HL-60 (cell line): ENCODE data around the gene CDKL1.

Experiments used
- DNase-seq, 2 experiments: peaks; one replicate each; pipeline ENCODE4 v3.0.0-alpha.2; 2010 to 2020; ENCODE audit warnings: low read depth in 1 of 2, low spot score in 1 of 2
- H3K27ac ChIP-seq: fragments of 250-450 bp; sonication (Bioruptor Pico); replicated peaks from 2 replicates; pipeline ENCODE4 v1.5.1; 2020; ENCODE audit warnings: mild to moderate bottlenecking, moderate library complexity
- H3K27me3 ChIP-seq: fragments of 250-450 bp; sonication (Bioruptor Pico); 2 replicates; pipeline ENCODE4 v1.5.1; 2021; ENCODE audit warnings: mild to moderate bottlenecking, moderate library complexity; ENCODE audit not compliant: insufficient read depth, poor library complexity, severe bottlenecking
- H3K4me3 ChIP-seq: replicated peaks from 2 replicates; pipeline ENCODE4 v1.5.1; 2011; ENCODE audit warnings: mild to moderate bottlenecking, control low read depth, low read length; ENCODE audit not compliant: insufficient read depth
- GABPA ChIP-seq: IDR thresholded peaks from 2 replicates; pipeline ENCODE4 v1.6.1; 2012; ENCODE audit warnings: low read depth
- POLR2AphosphoS5 ChIP-seq: IDR thresholded peaks from 2 replicates; pipeline ENCODE4 v1.6.1; 2012; ENCODE audit warnings: low read depth
- REST ChIP-seq: IDR thresholded peaks from 2 replicates; pipeline ENCODE4 v1.6.1; 2012; ENCODE audit warnings: low read depth; ENCODE audit not compliant: insufficient replicate concordance
- SPI1 ChIP-seq: IDR thresholded peaks from 2 replicates; pipeline ENCODE4 v1.6.1; 2012; ENCODE audit warnings: low read depth, mild to moderate bottlenecking, borderline replicate concordance
- TF ChIP-seq, protein P1 (sequence below): IDR thresholded peaks from one replicate; pipeline ENCODE4 v1.5.1; 2011; ENCODE audit warnings: low read length, control low read depth, inconsistent platforms; ENCODE audit not compliant: insufficient read depth

Gene CDKL1

GRCh38 chr14:50321009-50321660 lies 75.5 kb downstream of the CDKL1 start:
- peak; percentile 69 to 80 for DNase-seq
- TF ChIP-seq REST (no peak), SPI1 (no peak), POLR2AphosphoS5 (peak; percentile 35; the same call in 1 of the 2 replicates), GABPA (no peak)
- TF ChIP-seq, protein P1, sequence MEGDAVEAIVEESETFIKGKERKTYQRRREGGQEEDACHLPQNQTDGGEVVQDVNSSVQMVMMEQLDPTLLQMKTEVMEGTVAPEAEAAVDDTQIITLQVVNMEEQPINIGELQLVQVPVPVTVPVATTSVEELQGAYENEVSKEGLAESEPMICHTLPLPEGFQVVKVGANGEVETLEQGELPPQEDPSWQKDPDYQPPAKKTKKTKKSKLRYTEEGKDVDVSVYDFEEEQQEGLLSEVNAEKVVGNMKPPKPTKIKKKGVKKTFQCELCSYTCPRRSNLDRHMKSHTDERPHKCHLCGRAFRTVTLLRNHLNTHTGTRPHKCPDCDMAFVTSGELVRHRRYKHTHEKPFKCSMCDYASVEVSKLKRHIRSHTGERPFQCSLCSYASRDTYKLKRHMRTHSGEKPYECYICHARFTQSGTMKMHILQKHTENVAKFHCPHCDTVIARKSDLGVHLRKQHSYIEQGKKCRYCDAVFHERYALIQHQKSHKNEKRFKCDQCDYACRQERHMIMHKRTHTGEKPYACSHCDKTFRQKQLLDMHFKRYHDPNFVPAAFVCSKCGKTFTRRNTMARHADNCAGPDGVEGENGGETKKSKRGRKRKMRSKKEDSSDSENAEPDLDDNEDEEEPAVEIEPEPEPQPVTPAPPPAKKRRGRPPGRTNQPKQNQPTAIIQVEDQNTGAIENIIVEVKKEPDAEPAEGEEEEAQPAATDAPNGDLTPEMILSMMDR = peak; percentile 99
- Histone ChIP-seq H3K4me3 (no peak overlapping the region), H3K27me3 (no peaks in the 10 kb centered on the region), H3K27ac (peak overlapping the region; percentile 39)

- no peak for TF ChIP-seq SPI1
- no peak for TF ChIP-seq GABPA
- TF ChIP-seq REST = no peak
- no peak for TF ChIP-seq POLR2AphosphoS5
- TF ChIP-seq, protein P1 = no peak
- DNase-seq = no peak
- Histone ChIP-seq H3K27me3 (no peaks in the 10 kb centered on the region), H3K4me3 (no peak overlapping the region), H3K27ac (no peak overlapping the region)
These were observed 76.4 kb downstream of the CDKL1 start for GRCh38 chr14:50320283-50320682.

DNA sequence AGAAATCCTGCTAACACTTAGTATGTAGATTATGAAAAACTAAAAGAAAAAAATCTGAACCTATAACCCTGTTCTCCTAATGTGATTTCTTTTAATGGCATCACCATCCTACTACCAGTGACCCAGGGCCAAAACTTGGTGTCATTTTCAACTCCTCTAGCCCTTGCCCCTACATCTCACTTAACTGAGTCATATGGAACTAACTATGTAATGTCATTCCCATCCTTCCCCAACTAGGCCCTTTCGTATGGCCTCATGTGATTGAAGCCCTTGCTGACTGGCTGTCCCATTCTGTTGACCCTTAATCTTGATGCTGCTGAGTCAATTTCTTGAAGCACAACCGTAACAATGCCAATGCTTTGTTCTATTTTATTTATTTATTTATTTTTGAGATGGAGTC lies 77.0 kb downstream of the CDKL1 start:
- Histone ChIP-seq H3K4me3 (no peak overlapping the region), H3K27me3 (no peaks in the 10 kb centered on the region), H3K27ac (no peak overlapping the region)
- TF ChIP-seq, protein P1 = no peak
- TF ChIP-seq POLR2AphosphoS5 (no peak), REST (no peak), SPI1 (no peak), GABPA (no peak)
- DNase-seq = no peak
